NOMO-1 treated with DMSO at 0.1 percent for 48 hours (cell line): ENCODE data around the gene CLEC4C.
A peak's percentile ranks its signal among the peaks of the same experiment; 100 is the strongest.
"Not testable (repeated sequence)": the region's sequence is repeated elsewhere in the genome, so short reads cannot be mapped to it uniquely, and the experiment has no call there.

ENCODE experiments used
- DNase-seq: peaks from one replicate; lab custom pipeline; 2025; ENCODE audit not compliant: unreplicated experiment; lab: John Stamatoyannopoulos, UW

The CLEC4C gene

DNA sequence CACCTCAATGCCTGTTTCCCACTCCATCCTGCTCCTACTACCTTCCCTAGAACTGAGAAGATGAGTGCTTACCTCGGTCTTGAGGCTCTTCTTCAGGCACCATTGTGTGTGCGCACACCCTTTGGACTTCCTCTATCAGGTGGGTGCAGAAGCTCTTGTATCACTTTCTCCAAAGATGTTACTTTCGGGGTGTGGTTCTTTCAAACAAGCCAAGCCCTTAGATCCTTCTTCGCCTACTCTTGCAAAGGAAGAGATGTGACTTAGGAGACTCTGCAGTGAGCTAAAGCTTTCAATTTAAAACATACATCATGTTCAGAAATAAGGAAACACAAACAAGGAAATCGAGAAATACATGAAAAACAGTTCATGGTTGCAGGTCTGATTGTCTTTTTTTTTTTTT lies at the start of gene CLEC4C:
TSS of gene CLEC4C (minus strand) at position 130 of the 400 bp plus-strand sequence. CDS start at position 103, 27 bp downstream.
- peak; percentile 77 for DNase-seq

- peak; percentile 68 for DNase-seq
Measured at GRCh38 chr12:7793211-7793610, 46.0 kb upstream of the CLEC4C start.

DNA sequence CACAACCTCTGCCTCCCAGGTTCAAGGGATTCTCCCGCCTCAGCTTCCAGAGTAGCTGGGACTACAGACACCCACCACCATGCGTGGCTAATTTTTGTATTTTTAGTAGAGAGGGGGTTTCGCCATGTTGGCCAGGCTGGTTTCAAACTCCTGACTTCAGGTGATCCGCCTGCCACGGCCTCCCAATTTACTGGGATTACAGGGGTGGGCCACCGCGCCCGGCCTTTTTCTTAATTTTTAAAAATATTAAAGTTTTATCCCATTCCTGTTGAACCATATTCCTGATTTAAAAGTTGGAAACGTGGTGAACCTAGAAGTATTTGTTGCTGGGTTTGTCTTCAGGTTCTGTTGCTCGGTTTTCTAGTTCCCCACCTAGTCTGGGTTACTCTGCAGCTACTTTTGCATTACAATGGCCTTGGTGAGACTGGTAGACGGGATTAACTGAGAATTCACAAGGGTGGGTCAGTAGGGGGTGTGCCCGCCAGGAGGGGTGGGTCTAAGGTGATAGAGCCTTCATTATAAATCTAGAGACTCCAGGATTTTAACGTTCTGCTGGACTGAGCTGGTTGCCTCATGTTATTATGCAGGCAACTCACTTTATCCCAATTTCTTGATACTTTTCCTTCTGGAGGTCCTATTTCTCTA lies 41.8 kb upstream of the CLEC4C start, which contains the start of gene NANOG:
TSS of gene NANOG (plus strand) at position 519 of the 645 bp plus-strand sequence. CDS start 213 bp downstream, outside the sequence.
- DNase-seq = not testable (repeated sequence)

DNA sequence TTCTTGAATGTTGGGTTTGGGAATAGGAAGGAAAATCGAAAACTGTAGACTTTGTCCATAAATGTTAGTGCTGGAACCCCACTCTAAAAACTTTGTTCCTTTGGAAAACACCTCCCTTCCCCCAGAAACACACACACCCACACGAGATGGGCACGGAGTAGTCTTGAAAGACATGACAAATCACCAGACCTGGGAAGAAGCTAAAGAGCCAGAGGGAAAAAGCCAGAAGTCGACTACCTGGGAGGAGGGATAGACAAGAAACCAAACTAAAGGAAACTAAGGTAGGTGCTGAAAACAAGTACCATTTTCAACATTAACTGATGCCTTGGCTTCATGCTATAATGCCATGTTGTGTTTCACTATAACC lies 41.1 kb upstream of the CLEC4C start:
- no peak for DNase-seq

DNA sequence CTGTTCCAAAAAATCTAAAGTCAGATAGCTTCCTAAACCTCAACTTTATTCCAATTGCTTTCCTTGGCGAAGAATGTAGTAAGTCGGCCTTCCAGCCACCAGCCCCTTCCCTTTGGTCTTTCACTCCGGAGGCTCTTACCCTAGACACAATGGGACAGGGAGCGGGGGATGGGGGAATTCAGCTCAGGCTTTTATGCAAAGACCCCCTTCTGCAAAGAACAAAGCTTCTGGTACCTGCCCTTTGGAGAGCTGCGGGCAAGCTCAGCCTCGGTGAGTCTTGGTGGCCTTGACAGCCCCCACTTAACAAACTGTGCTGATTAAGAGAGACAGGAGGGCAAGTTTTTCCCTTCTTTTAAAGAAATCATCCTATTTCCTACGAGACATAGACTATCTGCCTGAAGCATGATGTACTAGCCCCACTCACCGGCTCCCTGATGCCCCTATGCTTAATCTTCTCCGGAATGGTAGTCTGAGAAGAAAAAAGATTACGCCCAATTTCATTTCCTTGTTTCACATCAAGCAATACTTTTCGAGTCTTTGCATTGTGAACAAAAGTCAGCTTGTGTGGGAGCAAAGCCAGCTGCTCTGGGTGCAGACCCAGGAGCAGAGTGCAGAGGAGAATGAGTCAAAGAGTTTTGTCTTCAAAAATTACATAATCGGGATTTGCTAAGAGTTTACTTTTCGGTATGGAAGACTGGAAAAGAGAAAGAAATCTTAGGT lies 40.6 kb upstream of the CLEC4C start:
- DNase-seq = peak; percentile 55

DNA sequence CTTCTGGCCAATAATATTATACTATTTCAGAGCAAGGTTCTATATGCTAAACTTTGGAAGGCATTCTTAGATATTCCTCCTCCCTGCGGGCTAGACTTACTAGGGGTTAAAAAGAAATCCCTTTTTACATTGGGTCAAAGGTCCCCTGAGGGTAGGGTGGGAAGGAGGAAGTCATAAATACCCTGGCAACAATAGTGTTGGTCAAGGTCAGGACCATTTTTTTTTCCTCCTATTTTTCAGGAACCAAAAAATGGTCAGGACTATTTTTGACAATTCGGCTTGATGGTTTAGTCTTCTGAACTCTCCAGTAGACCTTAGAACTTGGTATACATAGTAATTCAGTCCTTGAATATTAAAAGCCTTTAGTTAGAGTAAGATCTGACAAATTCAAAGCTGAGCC lies 37.5 kb upstream of the CLEC4C start:
- DNase-seq = peak; percentile 38

DNA sequence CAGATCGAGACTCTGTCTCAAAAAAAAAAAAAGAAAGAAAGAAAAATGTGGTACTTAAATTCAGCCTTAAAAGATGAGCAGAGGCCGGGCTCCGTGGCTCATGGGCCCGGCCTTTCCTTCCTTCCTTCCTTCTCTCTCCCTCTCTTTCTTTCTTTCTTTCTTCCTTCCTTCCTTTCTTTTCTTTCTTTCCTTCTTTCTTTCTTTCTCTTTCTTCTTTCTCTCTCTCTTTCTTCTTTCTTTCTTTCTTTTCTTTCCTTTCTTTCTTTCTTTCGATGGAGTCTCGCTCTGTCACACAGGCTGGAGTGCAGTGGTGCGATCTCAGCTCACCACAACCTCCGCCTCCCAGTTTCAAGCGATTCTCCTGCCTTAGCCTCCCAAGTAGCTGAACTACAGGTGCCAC lies 36.3 kb upstream of the CLEC4C start:
- not testable (repeated sequence) for DNase-seq

- no peak for DNase-seq
Measured at GRCh38 chr12:7782055-7782454, 34.9 kb upstream of the CLEC4C start.

DNA sequence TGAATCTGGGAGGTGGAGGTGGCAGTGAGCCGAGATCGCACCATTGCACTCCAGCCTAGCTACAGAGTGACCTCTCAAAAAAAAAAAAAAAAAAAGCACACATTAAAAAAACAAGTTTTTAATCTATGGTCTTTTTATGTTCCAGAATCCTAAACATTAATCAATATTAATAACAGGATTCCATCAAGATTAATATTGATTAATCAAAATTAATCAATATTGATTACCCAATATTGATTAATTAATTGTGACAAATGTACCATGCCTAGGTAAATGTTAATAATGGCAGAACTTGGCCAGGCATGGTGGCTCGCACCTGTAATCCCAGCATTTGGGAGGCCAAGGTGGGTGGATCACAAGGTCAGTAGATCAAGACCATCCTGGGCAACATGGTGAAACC lies 34.1 kb upstream of the CLEC4C start:
- DNase-seq = no peak

GRCh38 chr12:7769999-7770398 lies 22.8 kb upstream of the CLEC4C start:
- no peak for DNase-seq

DNA sequence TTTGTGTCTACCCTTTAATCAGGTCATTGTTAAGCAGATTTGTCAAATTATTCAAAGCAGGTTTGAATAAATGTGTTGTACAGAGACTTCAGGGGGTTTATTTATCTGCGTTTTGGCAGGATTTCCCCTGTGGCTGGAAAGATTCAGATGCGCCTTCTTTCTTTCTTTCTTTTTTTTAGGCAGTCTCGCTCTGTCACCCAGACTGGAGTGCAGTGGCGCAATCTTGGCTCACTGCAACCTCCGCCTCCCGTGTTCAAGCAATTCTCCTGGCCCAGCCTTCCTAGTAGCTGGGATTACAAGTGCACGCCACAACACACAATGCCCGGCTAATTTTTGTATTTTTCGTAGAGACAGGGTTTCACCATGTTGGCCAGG lies 11.6 kb upstream of the CLEC4C start:
- DNase-seq = no peak

GRCh38 chr12:7756993-7757392 lies 9.8 kb upstream of the CLEC4C start:
- no peak for DNase-seq

DNA sequence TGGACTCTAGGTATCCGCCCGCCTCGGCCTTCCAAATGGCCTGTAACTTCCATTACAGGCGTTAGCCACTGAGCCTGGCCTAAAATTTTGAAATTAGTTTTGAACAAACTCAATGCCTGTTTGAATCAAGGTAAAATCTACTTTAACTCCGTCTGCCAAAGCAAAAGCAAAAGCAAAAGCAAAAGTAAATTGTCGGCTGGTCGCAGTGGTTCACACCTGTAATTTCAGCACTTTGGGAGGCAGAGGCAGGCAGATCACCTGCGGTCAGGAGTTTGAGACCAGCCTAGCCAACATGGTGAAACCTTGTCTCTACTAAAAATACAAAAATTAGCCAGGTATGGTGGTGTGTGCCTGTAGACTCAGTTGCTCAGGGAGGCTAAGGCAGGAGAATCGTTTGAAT lies 8.5 kb upstream of the CLEC4C start:
- DNase-seq = not testable (repeated sequence)

DNA sequence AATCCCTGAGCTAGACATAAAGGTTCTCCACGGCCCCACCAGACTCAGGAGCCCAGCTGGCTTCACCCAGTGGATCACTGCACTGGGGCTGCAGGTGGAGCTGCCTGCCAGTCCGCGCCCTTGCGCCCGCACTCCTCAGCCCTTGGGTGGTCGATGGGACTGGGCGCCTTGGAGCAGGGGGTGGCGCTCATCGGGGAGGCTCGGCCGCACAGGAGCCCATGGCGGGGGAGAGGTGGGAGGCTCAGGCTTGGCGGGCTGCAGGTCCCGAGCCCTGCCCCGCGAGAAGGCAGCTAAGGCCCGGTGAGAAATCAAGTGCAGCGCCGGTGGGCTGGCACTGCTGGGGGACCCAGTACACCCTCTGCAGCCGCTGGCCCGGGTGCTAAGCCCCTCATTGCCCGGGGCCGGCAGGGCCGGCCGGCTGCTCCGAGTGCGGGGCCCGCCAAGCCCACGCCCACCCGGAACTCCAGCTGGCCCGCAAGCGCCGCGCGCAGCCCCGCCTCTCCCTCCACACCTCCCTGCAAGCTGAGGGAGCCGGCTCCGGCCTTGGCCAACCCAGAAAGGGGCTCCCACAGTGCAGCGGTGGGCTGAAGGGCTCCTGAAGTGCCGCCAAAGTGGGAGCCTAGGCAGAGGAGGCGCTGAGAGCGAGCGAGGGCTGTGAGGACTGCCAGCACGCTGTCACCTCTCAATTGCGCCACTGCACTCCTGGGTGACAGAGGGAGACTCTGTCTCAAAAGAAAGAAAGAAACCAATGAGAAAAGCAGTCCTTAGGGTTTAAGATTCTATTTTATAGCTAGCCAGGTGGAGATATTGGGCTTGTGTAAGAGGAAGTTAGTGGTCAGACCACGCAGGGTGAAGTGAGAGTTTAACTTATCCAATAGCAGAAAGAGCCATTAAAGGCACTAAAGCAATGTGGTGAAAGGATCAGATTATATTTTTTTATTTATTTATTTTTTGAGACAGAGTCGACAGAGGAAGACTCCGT lies 5.1 kb upstream of the CLEC4C start:
- DNase-seq = peak; percentile 88

- DNase-seq = no peak
Measured at GRCh38 chr12:7751394-7751793, 4.2 kb upstream of the CLEC4C start.

- no peak for DNase-seq
Measured at GRCh38 chr12:7750350-7750749, 3.2 kb upstream of the CLEC4C start.

DNA sequence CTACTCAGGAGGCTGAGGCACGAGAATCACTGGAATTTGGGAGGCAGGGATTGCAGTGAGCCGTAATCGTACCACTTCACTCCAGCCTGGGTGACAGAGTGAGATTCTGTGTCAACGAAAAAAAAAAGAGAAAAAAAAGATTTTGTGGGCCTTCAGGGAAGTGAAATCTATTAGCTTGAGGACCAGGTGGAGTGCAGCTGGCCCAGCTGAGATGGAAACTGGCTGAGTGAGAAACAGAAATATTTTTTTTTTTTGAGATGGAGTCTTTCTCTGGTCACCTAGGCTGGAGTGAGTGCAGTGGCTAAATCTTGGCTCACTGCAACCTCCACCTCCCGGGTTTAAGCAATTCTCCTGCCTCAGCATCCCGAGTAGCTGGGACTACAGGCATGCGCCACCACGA lies 2.3 kb upstream of the CLEC4C start:
- DNase-seq = no peak

- no peak for DNase-seq
Measured at GRCh38 chr12:7748852-7749251, 1.7 kb upstream of the CLEC4C start.

GRCh38 chr12:7732993-7733392 lies 14.2 kb downstream of the CLEC4C start:
- DNase-seq = no peak

DNA sequence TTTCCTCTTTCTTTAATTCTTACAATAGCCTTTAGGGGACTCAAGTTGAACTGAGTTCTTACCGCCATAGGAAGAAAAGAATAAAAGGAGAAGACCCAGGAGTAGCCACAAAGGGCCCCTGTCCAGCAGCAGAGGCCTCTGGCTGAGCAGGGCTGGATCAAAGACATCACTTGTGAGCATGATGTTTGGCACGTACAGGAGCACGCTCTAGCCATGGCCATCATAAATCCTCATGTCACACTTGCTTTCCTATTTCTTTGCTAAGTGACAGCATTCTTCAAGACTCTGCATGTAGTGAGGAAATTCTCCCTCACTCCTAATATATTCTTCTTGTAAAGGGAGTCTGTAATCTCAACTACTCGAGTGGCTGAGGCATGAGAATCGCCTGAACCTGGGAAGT lies 15.7 kb downstream of the CLEC4C start:
- no peak for DNase-seq

- DNase-seq = not testable (repeated sequence)
Measured at GRCh38 chr12:7730984-7731383, 16.2 kb downstream of the CLEC4C start.
